ENCODE data around the gene LDHB. TPM values are rescaled to one million over a fixed set of nuclear protein-coding genes. Genes with fewer than 3 reads are reported as not detected.
"Not testable (repeated sequence)": the region's sequence is repeated elsewhere in the genome, so short reads cannot be mapped to it uniquely, and the experiment has no call there.

LDHB gene
- total RNA-seq, 1 donor from 2014 or later: 183 TPM

GRCh38 chr12:21675096-21675495 is 17.5 kb upstream of the LDHB start:
- Histone ChIP-seq H3K27me3 (no peaks in the 10 kb centered on the region), H3K27ac (no peak overlapping the region), H3K36me3 (no peaks in the 10 kb centered on the region), H3K4me1 (no peaks in the 10 kb centered on the region), H3K4me3 (no peak overlapping the region), H3K9me3 (no peaks in the 10 kb centered on the region)
- TF ChIP-seq, protein P1, sequence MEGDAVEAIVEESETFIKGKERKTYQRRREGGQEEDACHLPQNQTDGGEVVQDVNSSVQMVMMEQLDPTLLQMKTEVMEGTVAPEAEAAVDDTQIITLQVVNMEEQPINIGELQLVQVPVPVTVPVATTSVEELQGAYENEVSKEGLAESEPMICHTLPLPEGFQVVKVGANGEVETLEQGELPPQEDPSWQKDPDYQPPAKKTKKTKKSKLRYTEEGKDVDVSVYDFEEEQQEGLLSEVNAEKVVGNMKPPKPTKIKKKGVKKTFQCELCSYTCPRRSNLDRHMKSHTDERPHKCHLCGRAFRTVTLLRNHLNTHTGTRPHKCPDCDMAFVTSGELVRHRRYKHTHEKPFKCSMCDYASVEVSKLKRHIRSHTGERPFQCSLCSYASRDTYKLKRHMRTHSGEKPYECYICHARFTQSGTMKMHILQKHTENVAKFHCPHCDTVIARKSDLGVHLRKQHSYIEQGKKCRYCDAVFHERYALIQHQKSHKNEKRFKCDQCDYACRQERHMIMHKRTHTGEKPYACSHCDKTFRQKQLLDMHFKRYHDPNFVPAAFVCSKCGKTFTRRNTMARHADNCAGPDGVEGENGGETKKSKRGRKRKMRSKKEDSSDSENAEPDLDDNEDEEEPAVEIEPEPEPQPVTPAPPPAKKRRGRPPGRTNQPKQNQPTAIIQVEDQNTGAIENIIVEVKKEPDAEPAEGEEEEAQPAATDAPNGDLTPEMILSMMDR (IDR thresholded peaks at IDR 0.05): no peak
- TF ChIP-seq POLR2AphosphoS5 (IDR thresholded peaks at IDR 0.05; ENCODE audit: insufficient read depth in 1 of 2, low read depth in 1 of 2) (no peak), POLR2A (IDR thresholded peaks at IDR 0.05) (no peak)
- intact Hi-C loops (cut with DNase I): no loop called here
- no peak for DNase-seq (ENCODE audit: extremely low spot score in 2 of 2)

DNA sequence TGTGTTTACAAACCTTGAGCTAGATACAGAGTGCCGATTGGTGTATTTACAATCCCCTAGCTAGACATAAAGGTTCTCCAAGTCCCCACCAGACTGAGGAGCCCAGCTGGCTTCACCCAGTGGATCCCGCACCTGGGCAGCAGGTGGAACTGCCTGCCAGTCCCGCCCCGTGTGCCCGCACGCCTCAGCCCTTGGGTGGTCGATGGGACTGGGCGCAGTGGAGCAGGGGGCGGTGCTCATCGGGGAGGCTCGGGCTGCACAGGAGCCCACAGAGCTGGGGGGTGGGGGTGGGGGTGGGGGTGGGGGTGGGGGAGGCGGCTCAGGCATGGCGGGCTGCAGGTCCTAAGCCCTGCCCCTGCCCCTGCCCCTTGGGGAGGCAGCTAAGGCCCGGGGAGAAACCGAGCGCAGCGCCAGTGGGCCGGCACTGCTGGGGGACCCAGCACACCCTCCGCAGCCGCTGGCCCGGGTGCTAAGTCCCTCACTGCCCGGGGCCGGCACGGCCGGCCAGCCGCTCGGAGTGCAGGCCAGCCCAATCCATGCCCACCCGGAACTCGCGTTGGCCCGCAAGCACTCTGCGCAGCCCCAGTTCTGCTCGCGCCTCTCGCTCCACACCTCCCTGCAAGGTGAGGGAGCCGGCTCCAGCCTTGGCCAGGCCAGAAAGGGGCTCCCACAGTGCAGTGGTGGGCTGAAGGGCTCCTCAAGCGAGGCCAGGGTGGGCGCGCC is 16.3 kb upstream of the LDHB start:
- not testable (repeated sequence) for H3K9me3 ChIP-seq

GRCh38 chr12:21672146-21672545 is 14.5 kb upstream of the LDHB start:
- H3K27ac ChIP-seq: no peak overlapping the region
- H3K36me3 ChIP-seq: no peaks in the 10 kb centered on the region
- no peaks in the 10 kb centered on the region for H3K4me1 ChIP-seq
- no peak for DNase-seq (ENCODE audit: extremely low spot score in 2 of 2)
- H3K4me3 ChIP-seq: no peak overlapping the region
- no peaks in the 10 kb centered on the region for H3K27me3 ChIP-seq
- no peaks in the 10 kb centered on the region for H3K9me3 ChIP-seq
- TF ChIP-seq POLR2A (IDR thresholded peaks at IDR 0.05): no peak
- no peak for TF ChIP-seq POLR2AphosphoS5 (IDR thresholded peaks at IDR 0.05; ENCODE audit: insufficient read depth in 1 of 2, low read depth in 1 of 2)
- TF ChIP-seq, protein P1 (IDR thresholded peaks at IDR 0.05): no peak
- intact Hi-C loops (cut with DNase I): no loop called here

More for the DNA sequence above, 16.3 kb upstream of the LDHB start:
- DNase-seq (ENCODE audit: extremely low spot score in 2 of 2); H3K27me3 ChIP-seq; H3K4me1 ChIP-seq; H3K36me3 ChIP-seq; H3K4me3 ChIP-seq; H3K27ac ChIP-seq; intact Hi-C loops (cut with DNase I): not testable (repeated sequence)

DNA sequence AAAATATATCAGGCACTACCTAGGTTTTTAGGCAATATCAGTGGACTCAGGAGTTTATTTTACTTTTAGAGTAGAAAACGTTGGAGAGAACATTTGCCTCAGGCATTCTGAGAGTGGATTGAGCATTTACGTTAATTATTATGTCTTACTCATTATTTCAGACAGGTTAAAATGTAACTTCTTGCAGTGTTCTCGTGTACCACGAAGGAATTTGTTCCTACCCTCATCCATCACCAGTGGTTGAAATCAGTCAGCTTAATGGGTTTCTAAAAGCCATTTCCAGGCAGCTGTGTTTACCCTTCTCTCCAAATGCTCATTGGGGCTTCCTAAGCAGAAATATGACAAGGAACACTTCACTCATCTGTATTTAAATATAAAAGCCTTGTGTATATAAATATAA is 9.1 kb upstream of the LDHB start:
- no peaks in the 10 kb centered on the region for H3K36me3 ChIP-seq
- no peaks in the 10 kb centered on the region for H3K4me1 ChIP-seq
- H3K27me3 ChIP-seq: no peaks in the 10 kb centered on the region
- H3K27ac ChIP-seq: no peak overlapping the region
- no peak overlapping the region for H3K4me3 ChIP-seq
- no peak for DNase-seq (ENCODE audit: extremely low spot score in 2 of 2)
- TF ChIP-seq, protein P1 (IDR thresholded peaks at IDR 0.05): no peak
- TF ChIP-seq POLR2AphosphoS5 (IDR thresholded peaks at IDR 0.05; ENCODE audit: insufficient read depth in 1 of 2, low read depth in 1 of 2) (no peak), POLR2A (IDR thresholded peaks at IDR 0.05) (no peak)
- H3K9me3 ChIP-seq: no peaks in the 10 kb centered on the region
- intact Hi-C loops (cut with DNase I): no loop called here

- no peaks in the 10 kb centered on the region for H3K27me3 ChIP-seq
- no peak for DNase-seq (ENCODE audit: extremely low spot score in 2 of 2)
- no peaks in the 10 kb centered on the region for H3K36me3 ChIP-seq
- H3K9me3 ChIP-seq: no peaks in the 10 kb centered on the region
- intact Hi-C loops (cut with DNase I): no loop called here
- H3K4me1 ChIP-seq: no peaks in the 10 kb centered on the region
- no peak overlapping the region for H3K27ac ChIP-seq
- TF ChIP-seq POLR2A (IDR thresholded peaks at IDR 0.05): no peak
- TF ChIP-seq, protein P1 (IDR thresholded peaks at IDR 0.05): no peak
- TF ChIP-seq POLR2AphosphoS5 (IDR thresholded peaks at IDR 0.05; ENCODE audit: insufficient read depth in 1 of 2, low read depth in 1 of 2): no peak
- H3K4me3 ChIP-seq: no peak overlapping the region
Observed at GRCh38 chr12:21665816-21666215, 8.2 kb upstream of the LDHB start.
